Raji (cell line): Measurements from ENCODE around the gene MXRA8.
A peak's percentile ranks its signal among the peaks of the same experiment; 100 is the strongest.

Experiments used
- POLR2A ChIP-seq: IDR thresholded peaks from 2 replicates; pipeline ENCODE4 v1.6.1; 2011; ENCODE audit warnings: low read depth, low read length, control low read depth; ENCODE audit not compliant: insufficient read depth

The MXRA8 gene

DNA sequence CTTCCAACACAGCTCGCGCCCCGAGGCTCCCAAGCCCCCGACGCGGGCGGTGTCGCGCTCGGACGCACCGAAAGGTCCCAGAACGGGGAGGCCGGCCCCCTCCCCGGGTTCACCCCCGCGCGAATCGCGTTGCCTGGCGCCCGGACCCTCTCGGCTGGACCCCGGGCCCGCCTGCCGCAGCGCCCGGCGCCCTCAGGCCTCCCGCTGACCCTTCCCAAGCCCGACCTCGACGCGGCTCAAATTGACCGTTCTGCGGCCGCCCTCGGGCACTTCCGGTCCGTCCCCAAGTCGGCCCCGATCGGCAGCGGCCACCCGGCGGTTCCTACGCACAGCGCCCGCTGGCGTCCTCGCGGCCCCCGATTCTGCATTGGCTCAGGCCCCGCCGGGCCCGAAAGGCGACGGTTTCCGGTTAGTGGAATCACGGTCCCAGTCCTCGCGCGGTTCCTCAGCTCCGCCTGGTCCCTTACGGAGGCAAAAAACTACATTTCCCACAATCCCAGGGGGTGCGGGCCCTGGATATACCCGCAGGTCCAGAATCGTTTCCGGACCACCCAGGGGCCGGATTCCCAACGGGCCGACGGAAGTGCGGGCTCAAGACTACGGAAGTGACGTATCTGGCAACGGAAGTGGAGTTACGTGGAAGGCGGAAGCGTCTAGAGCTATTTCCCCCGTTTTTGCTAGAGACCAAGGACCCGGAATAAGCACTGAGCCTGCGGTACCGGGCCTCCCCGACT is 16.7 kb upstream of the MXRA8 start, which contains the start of gene AURKAIP1:
TSS of gene AURKAIP1 (minus strand) at position 279 of the 734 bp plus-strand sequence. CDS start 451 bp downstream, outside the sequence.
- peak; percentile 81 for TF ChIP-seq POLR2A

DNA sequence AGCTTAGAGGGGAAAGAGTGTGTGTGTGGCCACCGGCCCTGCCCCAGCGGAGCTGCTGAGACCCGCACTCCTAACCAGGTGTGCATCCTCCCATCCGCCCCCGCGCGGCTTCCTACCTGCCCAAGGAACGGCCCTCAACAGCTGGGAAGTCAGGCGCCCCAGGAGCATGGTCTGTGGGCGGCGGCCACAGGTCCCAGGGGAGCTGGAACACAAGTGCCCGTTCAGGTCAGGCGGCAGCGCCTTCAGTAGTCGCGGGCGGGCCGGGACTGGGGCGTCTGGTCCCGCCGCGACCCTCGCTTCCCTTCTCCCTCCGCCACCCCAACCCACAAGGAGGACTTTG is 16.2 kb upstream of the MXRA8 start:
- no peak; the same call in 1 of the 2 replicates for TF ChIP-seq POLR2A

DNA sequence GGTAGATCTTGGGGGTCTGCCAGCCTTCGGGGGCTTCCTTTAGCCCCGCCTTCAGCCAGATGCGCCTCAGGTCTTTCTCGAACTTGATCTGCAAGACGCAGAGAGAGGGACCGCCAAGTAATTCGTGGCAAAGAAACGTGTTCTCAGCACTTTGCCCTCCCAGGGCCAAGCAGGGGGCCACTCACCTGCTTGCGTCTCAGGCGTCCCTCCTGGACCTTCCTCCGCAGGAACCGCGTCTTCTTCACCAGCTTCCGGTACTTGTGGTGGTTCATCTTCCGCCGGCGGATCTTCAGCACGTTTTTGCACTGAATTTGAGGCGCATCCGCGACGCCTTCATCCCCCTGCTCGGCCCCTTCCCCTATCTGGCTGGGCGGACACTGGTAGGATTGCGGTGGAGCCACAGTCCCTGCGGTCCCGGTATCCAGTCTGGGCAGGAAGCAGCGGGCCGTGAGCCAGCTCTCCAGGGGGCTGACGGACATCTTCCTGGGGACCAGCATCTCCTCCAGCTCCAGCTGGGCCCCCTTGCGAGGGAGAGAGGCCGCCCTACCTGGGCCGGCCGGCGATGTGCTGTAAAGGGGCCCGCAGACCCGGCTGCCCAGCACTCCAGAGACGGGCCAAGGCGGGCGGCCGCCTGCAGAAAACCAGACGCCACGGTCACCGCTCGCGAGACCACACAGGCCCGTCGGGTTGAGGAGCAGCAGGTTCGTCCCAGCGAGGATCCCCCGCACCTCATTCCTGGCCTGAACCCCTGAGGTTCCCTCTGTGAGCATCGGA is 15.6 kb upstream of the MXRA8 start:
- TF ChIP-seq POLR2A = no peak

DNA sequence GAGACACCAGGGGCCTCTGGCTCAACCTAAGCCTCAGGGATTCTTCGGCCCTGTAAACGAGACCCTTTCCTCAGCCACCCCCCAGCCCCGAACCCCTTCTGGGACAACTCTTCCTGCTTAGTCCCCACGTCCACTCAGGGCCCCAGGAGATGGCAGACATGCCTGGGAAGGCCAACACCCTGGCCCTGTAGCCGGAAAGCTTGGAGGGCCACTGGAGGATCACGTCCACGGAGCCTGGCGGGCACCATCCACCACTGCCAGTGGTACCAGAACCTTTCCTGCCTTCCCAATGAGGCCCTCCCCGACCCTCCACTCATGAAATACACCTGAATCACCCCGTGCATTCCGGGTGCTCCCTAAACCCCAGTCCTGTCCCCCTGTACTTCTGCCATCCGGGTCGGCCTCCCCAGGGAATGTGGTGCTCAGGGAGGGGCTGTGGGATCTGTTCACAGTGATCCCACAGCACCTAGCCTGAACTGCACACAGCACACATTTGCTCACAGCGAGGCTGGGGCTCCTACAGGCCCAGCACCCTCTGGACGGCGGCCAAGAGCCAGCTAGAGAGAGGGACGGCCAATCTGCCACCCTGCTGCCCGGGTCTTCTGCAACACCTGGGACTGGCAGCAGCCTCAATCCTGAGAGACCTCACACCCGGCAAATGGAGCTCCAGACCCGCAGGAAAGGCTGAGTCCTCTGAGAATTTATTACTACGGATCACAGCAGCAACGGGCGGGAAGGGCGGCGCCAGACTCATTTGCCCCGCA is 14.9 kb upstream of the MXRA8 start:
- no peak for TF ChIP-seq POLR2A

DNA sequence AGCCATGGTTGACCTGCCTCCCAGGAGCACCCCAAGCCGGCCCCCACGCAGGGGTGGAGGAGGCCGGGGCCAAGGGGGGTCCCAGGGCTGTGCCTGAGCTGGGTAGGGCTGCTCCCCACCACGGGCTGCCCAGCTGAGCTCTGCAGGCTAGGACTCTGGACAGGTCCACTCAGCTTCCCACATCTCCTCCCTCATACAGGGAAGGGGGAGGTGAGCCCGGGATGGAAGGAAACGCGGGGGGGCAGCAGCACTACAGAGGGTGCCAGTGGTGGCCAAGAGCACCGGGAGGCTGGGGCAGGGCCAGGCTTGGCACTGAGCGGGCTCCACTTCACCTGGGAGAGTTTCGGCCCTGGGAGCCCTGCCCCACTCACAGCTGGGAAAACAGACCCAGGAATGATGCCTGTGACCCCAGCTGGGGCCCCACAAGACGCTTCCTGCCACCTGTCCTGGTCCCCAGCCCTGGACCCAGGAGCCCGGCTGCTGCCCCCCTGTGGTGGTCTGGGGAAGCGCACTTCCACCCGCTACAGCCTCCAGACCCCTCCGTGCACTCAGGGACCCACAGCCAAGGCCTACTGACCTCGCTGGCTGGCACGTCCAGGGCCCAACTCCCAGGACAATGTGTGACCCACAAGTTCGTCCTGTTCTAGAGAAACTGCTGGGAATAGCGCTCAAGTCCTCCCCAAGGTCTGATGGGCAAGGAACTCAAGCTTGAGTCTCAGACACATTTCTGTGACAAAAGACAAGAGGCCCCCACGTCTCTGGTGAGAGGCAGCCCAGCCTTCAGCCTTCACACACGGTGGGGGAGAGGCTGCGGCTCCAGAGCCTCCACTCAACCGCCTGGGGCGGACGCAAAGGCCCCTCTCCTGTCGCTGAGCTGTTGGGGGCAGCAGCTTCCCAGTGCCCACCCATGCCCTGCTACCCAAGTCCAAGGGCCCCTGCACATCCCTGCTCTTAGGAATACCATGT is 13.7 kb upstream of the MXRA8 start:
- no peak for TF ChIP-seq POLR2A

DNA sequence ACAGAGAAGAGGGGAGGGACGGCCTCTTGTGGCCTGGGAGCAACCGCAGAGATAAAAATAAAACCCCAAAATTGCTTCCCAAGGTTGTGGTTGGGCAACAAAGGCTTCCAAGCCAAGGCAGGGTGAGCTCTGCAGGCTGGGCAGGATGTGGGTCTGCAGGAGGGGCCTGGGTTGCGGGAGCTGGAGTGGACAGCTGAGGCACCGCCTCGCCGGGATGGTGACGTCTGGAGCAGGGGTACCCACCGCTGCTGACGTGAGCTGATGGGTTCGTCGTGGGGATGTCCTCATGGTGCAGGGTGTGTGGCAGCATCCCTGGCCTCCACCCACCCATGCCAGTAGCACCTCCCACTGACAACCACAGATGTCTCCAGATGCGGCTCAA is 13.0 kb upstream of the MXRA8 start:
- TF ChIP-seq POLR2A = no peak

DNA sequence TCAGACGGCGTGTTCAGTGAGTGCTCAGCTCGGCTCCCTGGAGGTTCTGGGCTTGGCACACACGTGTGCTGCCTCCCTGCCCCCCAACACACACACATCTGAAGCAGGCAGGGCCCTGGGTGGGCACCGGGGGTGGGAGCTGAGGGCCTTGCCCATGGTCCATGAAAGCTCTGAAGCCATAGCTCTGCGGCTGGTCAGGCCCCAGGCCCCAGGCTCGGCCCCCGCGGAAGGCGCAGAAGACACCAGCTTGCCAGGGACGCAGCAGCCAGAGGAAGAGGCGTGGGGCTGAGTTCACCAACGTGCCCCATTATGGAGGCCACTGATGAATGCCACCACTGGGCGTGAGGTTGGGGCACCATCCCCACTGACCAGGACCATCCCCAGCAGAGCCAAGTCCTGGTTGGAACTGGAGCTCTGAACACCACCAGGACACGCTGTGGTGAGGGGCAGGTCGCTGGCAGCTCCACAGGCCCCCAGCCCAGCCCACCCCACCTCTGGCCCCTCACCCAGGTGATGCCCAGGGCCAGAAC is 12.5 kb upstream of the MXRA8 start:
- no peak for TF ChIP-seq POLR2A

DNA sequence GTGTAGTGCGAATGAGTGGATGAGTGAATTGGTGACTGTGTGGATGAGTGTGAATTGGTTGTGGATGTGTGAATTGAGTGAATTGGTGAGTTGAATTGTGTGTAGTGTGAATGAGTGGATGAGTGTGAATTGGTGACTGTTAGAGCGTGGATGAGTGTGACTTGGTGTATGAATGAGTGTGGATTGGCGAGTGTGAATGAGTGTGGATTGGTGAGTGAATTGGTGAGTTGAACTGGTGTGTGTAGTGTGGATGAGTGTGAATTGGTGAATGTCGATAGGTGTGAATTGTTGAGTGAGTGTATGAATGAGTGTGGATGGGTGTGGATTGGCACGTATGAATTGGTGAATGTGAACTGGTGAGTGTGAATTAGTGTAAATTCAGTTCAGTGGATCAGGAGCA is 9.0 kb upstream of the MXRA8 start:
- no peak for TF ChIP-seq POLR2A

DNA sequence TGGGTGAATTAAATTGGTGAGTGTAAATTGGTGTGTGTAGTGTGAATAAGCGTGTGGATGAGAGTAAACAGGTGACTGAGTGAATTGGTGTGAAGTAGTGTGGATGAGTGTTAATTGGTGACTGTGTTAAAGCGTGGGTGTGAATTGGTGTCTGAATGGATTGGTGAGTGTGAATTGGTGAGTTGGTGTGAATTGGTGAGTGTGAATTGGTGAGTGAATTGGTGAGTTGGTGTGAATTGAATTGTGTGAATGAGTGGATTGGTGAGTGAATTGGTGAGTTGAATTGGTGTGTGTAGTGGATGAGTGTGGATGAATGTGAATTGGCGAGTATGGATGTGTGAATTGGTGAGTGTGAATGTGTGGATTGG is 8.3 kb upstream of the MXRA8 start:
- TF ChIP-seq POLR2A = no peak

DNA sequence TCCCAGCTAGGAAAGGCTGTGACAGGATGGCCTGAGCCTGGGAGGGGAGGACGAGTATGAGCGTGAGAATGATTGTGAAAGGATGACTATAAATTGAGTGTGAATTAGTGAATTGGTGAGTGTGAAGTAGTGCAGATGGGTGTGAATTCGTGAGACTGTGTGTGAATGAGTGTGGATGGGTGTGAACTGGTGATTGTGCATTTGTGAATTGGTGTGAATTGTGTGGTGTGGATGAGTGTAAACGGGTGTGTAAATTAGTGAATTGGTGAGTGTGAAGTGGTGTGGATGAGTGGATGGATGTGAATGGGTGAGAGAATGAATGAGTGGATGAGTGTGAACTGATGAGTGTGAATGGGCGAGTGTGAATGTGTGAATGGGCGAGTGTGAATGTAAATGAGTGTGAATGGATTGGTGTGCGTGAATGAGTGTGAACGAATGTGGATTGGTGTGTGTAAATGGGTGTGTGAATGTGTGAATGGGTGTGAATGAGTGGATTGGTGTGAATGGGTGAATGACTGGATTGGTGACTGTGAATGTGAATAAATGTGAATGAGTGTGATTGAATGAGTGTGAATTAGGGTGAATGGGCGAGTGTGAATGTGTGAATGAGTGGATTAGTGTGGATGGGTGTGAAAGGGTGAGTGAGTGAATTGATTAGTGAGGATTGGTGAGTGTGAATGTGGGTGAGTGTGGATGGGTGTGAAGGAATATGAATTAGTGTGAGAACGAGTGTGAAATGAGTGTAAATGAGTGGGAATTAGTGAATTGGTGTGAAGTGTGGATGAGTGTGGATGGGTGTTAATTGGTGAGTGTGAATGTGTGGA is 7.7 kb upstream of the MXRA8 start:
- no peak for TF ChIP-seq POLR2A

DNA sequence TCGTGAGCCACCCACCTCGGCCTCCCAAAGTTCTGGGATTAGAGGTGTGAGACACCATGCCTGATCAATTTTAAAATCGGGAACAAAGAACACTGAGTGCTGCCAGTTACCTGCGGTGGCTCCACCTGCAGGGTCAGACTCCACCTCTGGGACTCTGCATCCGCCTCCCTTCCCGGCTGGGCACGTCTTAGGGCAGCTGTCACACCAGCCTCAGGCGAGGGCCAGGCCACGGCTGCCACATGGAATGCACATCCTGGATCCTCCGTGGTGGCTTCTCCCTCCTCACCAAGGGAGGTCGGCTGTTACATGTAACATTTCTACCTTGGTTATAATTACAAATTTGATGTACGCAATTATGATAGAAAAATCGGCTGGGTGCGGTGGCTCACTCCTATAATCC is 5.9 kb upstream of the MXRA8 start:
- TF ChIP-seq POLR2A = no peak

DNA sequence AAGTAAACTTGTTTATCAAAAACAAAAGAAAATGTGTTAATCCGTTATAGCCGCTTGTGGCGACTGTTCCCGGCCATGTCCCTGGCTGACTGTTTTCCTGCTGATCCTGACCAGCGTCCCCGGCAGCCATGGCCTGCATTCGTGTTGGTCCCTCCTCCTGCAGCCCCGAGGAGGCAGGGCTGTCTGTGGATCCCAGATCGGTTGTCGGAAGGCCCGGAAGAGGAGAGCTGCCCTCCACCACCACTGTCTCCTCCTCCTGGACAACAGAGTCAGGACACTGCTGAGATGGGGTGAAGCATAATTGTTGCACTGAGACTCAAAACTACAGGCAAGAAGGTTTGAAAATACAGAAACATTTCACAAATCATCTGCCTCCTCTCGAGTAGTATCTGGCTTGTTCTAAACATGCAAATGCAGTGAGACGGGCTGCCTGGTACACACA is 3.6 kb upstream of the MXRA8 start:
- TF ChIP-seq POLR2A = no peak

DNA sequence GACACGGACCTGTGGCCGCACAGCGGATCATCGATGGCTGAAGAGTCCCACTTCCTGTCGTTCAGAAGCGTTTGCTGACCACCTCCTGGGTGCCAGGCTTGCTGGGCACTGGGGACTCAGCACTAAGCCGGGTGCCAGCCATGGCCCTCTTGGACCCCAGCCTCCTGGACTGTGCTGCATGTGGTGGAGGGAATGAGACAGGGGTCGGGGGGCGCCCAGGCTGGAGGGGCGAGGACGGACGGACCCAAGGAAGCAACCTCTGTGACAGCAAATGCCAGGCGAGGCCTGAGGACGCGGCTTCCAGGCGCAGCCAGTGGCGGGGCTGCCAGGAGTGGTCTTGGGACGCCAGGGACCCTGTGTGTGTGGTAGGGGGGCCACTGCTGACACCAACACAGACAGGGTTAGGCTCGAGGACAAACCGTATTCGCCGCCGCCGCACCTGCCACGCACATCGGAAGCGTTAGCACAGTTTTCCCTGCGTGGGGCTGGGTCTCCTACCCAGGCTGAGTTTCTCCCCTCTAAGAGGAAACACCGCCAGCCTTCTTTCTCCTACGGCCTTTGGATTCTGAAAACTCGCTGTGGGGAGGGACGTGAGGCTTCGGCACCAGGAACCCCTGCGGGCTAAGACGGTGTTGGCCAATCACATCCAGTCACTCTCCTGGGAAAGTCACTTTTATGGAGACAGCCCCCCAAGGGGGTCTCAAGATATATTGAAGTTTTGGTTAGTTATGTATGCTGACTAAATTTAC is 3.1 kb upstream of the MXRA8 start:
- no peak for TF ChIP-seq POLR2A
